ENCODE results near the gene TMEM214. TPM values are rescaled to one million over a fixed set of nuclear protein-coding genes. Genes with fewer than 3 reads are reported as not detected.

The TMEM214 gene
- total and polyA plus RNA-seq, 2 of the 8 experiments (the other 6 are each of a cell fraction or from before 2014, with no cell fraction given) = 49.7 to 71.0 TPM

DNA sequence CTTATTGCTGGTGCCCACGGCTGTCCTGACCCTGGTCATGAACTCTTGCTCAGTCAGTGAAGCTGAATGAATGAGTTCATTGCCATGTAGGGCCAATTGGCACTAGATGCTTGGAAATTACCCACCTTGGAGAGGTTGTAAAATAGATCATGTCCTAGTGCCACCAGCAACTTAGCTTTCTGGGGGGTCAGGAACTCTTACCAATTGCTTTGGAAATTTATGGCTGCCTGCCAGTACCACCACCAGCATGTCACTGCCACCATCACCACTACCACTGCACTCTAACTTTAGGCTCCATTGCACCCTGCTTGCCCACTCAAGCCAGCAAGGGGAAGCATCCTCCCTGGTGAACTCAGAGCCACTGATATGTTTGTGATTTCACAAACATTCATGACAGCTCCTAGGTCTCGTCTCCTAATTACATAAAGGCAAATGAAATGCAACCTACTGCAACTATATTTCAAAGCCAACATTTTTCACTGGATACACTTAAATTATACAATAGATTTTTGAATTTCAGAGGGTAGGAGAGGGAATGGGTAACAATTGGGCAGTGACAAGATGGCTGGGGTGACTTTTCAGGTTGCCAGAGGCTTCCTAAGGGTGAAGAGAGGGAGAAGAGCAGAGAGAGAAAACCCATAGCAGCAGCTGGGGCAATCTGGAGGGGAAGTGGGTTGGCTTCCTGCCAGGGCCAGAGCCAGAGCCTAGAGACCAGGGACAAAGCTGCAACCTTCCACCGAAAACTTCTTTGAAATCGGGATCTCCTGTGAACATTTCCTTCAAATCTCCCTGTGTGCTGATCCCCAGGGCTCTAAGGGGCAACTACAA lies 42.2 kb downstream of the TMEM214 start:
- FAIRE-seq (no peak), DNase-seq (ENCODE audit: low read depth in 1 of 2, low spot score in 2 of 2) (no peak)
- H3K79me1 ChIP-seq (ENCODE audit: low read depth, low read length) = peaks cover 3% of the 10 kb centered on the region; the same call in 1 of the 2 replicates
- 0 out of 2 replicates have a peak overlapping the region, but pooled peaks have one; percentile 24 for H2AK5ac ChIP-seq (ENCODE audit: low read depth, low read length)
- no peak overlapping the region for H4K5ac ChIP-seq (ENCODE audit: insufficient read length, low read depth, low read length)
- H3K14ac ChIP-seq (ENCODE audit: insufficient read length) = no peak overlapping the region
- no peak overlapping the region for H4K91ac ChIP-seq (replicated peaks; ENCODE audit: insufficient read length, low read length)
- H4K20me1 ChIP-seq (replicated peaks in 1 of 2; ENCODE audit: control insufficient read depth in 1 of 2, insufficient read depth in 2 of 2, low read length in 2 of 2) = peaks cover 0 to 3% of the 10 kb centered on the region in 2 experiments
- H2BK15ac ChIP-seq (ENCODE audit: low read length) = peak overlapping the region; percentile 29; the same call in 1 of the 2 replicates
- CTCF ChIA-PET (ENCODE audit: partially characterized antibody) = interaction anchor here (0.9 to 1.7 kb wide), 6 partner anchors 8 to 228 kb away, joined by 3 to 8 read pairs (median 3); partner anchors contain the start of gene ABHD1
- H3K18ac ChIP-seq (ENCODE audit: extremely low read depth, low read length) = no peak overlapping the region
- H3K4me3 ChIP-seq (ENCODE audit: extremely low read depth in 1 of 4, insufficient read depth in 2 of 4, low read depth in 3 of 4, low read length in 4 of 4) = no peak overlapping the region
- H2BK120ac ChIP-seq (replicated peaks; ENCODE audit: low read depth, low read length) = no peak overlapping the region
- H3K4me1 ChIP-seq (replicated peaks in 1 of 4; ENCODE audit: control insufficient read depth in 3 of 4, insufficient read depth in 4 of 4, low read length in 3 of 4) = peaks cover 0 to 20% (median 7%) of the 10 kb centered on the region in 4 experiments; a peak in 6 of 7 replicates
- no peak overlapping the region for H4K8ac ChIP-seq (ENCODE audit: extremely low read depth, insufficient read depth, low read length)
- H3K23ac ChIP-seq (ENCODE audit: insufficient read length) = no peak overlapping the region
- no peak overlapping the region for H3K56ac ChIP-seq (replicated peaks; ENCODE audit: insufficient read length, low read depth, low read length)
- POLR2A ChIA-PET (ENCODE audit: partially characterized antibody) = interaction anchor here (0.6 to 18.5 kb wide), 4 partner anchors 8 to 143 kb away, joined by 5 to 441 read pairs (median 34); partner anchors contain the start of genes AGBL5 and CAD
- no peak overlapping the region for H3K27ac ChIP-seq (ENCODE audit: low read depth, low read length)
- H2BK12ac ChIP-seq (ENCODE audit: low read depth, low read length) = no peak overlapping the region
- peaks cover 0 to 12% of the 10 kb centered on the region in 2 experiments; a peak in 3 of 4 replicates for H3K79me2 ChIP-seq (ENCODE audit: control insufficient read depth in 1 of 2, insufficient read depth in 2 of 2, low read length in 2 of 2)
- no peaks in the 10 kb centered on the region for H3K9me3 ChIP-seq (ENCODE audit: insufficient read depth in 2 of 2, low read depth in 1 of 2, low read length in 1 of 2)
- no peak overlapping the region for H2BK20ac ChIP-seq (ENCODE audit: low read length)
- peaks cover 14% of the 10 kb centered on the region; the same call in 1 of the 2 replicates for H3K23me2 ChIP-seq (ENCODE audit: low read depth, low read length)
- no peak overlapping the region for H3K4me2 ChIP-seq (ENCODE audit: insufficient read depth in 1 of 2, low read depth in 2 of 2, low read length in 2 of 2)
- H2BK5ac ChIP-seq (ENCODE audit: low read depth, low read length) = no peak overlapping the region
- H3K36me3 ChIP-seq (ENCODE audit: control insufficient read depth in 2 of 4, insufficient read depth in 4 of 4, low read length in 3 of 4) = peaks cover 0 to under 1% (median 0%) of the 10 kb centered on the region in 4 experiments; a peak in 3 of 8 replicates
- H3K27me3 ChIP-seq (replicated peaks in 1 of 4; ENCODE audit: control insufficient read depth in 3 of 4, extremely low read depth in 1 of 4, insufficient read depth in 3 of 4, low read length in 3 of 4) = 0 out of 7 replicates have a peak, but pooled peaks cover 0 to 3% (median 0%) of the 10 kb centered on the region in 4 experiments
- H3K4ac ChIP-seq (replicated peaks; ENCODE audit: insufficient read length, low read depth, low read length) = no peak overlapping the region
- no peak overlapping the region for H2AFZ ChIP-seq (ENCODE audit: low read length)
- H3K9ac ChIP-seq (replicated peaks in 1 of 4; ENCODE audit: extremely low read depth in 1 of 4, low read depth in 3 of 4, low read length in 3 of 4) = no peak overlapping the region
- WGBS, 2 experiments (ENCODE audit: extremely low coverage in 1 of 2, insufficient coverage in 1 of 2, insufficient read length in 1 of 2, insufficient replicate concordance in 2 of 2, low coverage in 1 of 2, low lambda C conversion rate in 2 of 2, missing lambda C conversion rate in 1 of 2) = 88% methylated on average over 4 of the region's 4 CpGs; no CpG with 5 or more reads in 1 of the 2 experiments
- TF ChIP-seq CBX5 (IDR thresholded peaks at IDR 0.05; ENCODE audit: low read depth, low read length) = no peak

All from H1 (cell line).